ENCODE results near the gene GIPC3. TPM values are rescaled to one million over a fixed set of nuclear protein-coding genes. Genes with fewer than 3 reads are reported as not detected.
A peak's percentile ranks its signal among the peaks of the same experiment; 100 is the strongest.
"Not testable (repeated sequence)": the region's sequence is repeated elsewhere in the genome, so short reads cannot be mapped to it uniquely, and the experiment has no call there.

The GIPC3 gene
- total RNA-seq, 1 donor from 2014 or later: 2.7 TPM

- intact Hi-C loops (cut with DNase I): no loop called here
- ATAC-seq (no peak), DNase-seq (ENCODE audit: missing footprints) (no peak)
Observed at GRCh38 chr19:3623716-3624115, 38.4 kb downstream of the GIPC3 start.

- ATAC-seq (no peak), DNase-seq (ENCODE audit: missing footprints) (no peak)
- intact Hi-C loops (cut with DNase I): no loop called here
Observed at GRCh38 chr19:3625996-3626472, 40.8 kb downstream of the GIPC3 start.

GRCh38 chr19:3626473-3627350 lies 41.4 kb downstream of the GIPC3 start, which contains the start of gene CACTIN:
CACTIN (minus strand) TSS chr19:3626790; CDS start chr19:3626762, 28 bp downstream.
- peak; percentile 98 for ATAC-seq
- peak; percentile 100 for DNase-seq (ENCODE audit: missing footprints)
- intact Hi-C loops (cut with DNase I): no loop called here

- intact Hi-C loops (cut with DNase I): no loop called here
- DNase-seq (ENCODE audit: missing footprints): no peak
- no peak for ATAC-seq
Observed at GRCh38 chr19:3627351-3627723, 42.1 kb downstream of the GIPC3 start.

GRCh38 chr19:3628766-3629165 lies 43.5 kb downstream of the GIPC3 start:
- ATAC-seq; intact Hi-C loops (cut with DNase I): not testable (repeated sequence)

GRCh38 chr19:3631053-3631861 lies 46.0 kb downstream of the GIPC3 start:
- no peak for ATAC-seq
- intact Hi-C loops (cut with DNase I): no loop called here

More at GRCh38 chr19:3628766-3629165, 43.5 kb downstream of the GIPC3 start:
- not testable (repeated sequence) for DNase-seq (ENCODE audit: missing footprints)

GRCh38 chr19:3632098-3632497 lies 46.8 kb downstream of the GIPC3 start:
- DNase-seq (ENCODE audit: missing footprints): no peak
- intact Hi-C loops (cut with DNase I): no loop called here
- ATAC-seq: no peak

More at GRCh38 chr19:3631053-3631861, 46.0 kb downstream of the GIPC3 start:
- DNase-seq (ENCODE audit: missing footprints): no peak

GRCh38 chr19:3632739-3633558 lies 47.7 kb downstream of the GIPC3 start:
- intact Hi-C loops (cut with DNase I): no loop called here
- ATAC-seq: no peak
- no peak for DNase-seq (ENCODE audit: missing footprints)

GRCh38 chr19:3633559-3633988 lies 48.3 kb downstream of the GIPC3 start:
- no peak for DNase-seq (ENCODE audit: missing footprints)
- ATAC-seq: no peak
- intact Hi-C loops (cut with DNase I): no loop called here

GRCh38 chr19:3634496-3635045 lies 49.3 kb downstream of the GIPC3 start:
- no peak for ATAC-seq
- intact Hi-C loops (cut with DNase I): no loop called here
- DNase-seq (ENCODE audit: missing footprints): no peak

GRCh38 chr19:3636506-3636905 lies 51.2 kb downstream of the GIPC3 start:
- no peak for ATAC-seq
- intact Hi-C loops (cut with DNase I): no loop called here
- no peak for DNase-seq (ENCODE audit: missing footprints)

GRCh38 chr19:3636962-3637361 lies 51.7 kb downstream of the GIPC3 start:
- DNase-seq (ENCODE audit: missing footprints): no peak
- intact Hi-C loops (cut with DNase I): no loop called here
- ATAC-seq: no peak

- intact Hi-C loops (cut with DNase I): no loop called here
- ATAC-seq: no peak
- no peak for DNase-seq (ENCODE audit: missing footprints)
Observed at GRCh38 chr19:3637621-3638020, 52.3 kb downstream of the GIPC3 start.

- DNase-seq (ENCODE audit: missing footprints) (no peak), ATAC-seq (no peak)
- intact Hi-C loops (cut with DNase I): no loop called here
Observed at GRCh38 chr19:3638208-3639193, 53.2 kb downstream of the GIPC3 start.

GRCh38 chr19:3639479-3639878 lies 54.2 kb downstream of the GIPC3 start:
- no peak for ATAC-seq
- DNase-seq (ENCODE audit: missing footprints): no peak
- intact Hi-C loops (cut with DNase I): no loop called here

GRCh38 chr19:3641515-3642269 lies 56.4 kb downstream of the GIPC3 start:
- DNase-seq (ENCODE audit: missing footprints) (no peak), ATAC-seq (no peak)
- intact Hi-C loops (cut with DNase I): no loop called here

- intact Hi-C loops (cut with DNase I): no loop called here
- ATAC-seq (no peak), DNase-seq (ENCODE audit: missing footprints) (no peak)
Observed at GRCh38 chr19:3642296-3642695, 57.0 kb downstream of the GIPC3 start.

All from Right ventricle myocardium inferior (tissue), 1 donor.